H9 (cell line): ENCODE measurements around the gene IFT25. TPM values are rescaled to one million over a fixed set of nuclear protein-coding genes. Genes with fewer than 3 reads are reported as not detected.

Experiments
- DNase-seq: peaks from one replicate; pipeline ENCODE4 v3.0.0-alpha.2; 2017
- H2AFZ ChIP-seq: one replicate; pipeline ENCODE4 v1.6.1; 2013; ENCODE audit warnings: mild to moderate bottlenecking, low read length, control low read depth, moderate library complexity
- H2AK5ac ChIP-seq: 2 replicates; pipeline ENCODE4 v1.6.1; 2013; ENCODE audit warnings: low read length, control low read depth, mixed read lengths; ENCODE audit not compliant: insufficient read length
- H2BK120ac ChIP-seq: one replicate; pipeline ENCODE4 v1.6.1; 2013; ENCODE audit warnings: low read depth, mild to moderate bottlenecking, low read length, control low read depth, inconsistent platforms; ENCODE audit not compliant: poor library complexity, severe bottlenecking
- H2BK12ac ChIP-seq: 2 replicates; pipeline ENCODE4 v1.6.1; 2013; ENCODE audit warnings: low read length, control low read depth, mixed read lengths, low read depth; ENCODE audit not compliant: insufficient read length
- H2BK15ac ChIP-seq: 2 replicates; pipeline ENCODE4 v1.6.1; 2013; ENCODE audit warnings: low read depth, low read length, control low read depth
- H2BK20ac ChIP-seq: one replicate; pipeline ENCODE4 v1.6.1; 2013; ENCODE audit warnings: low read depth, mild to moderate bottlenecking, low read length, control low read depth, inconsistent platforms; ENCODE audit not compliant: poor library complexity, severe bottlenecking
- H2BK5ac ChIP-seq: 2 replicates; pipeline ENCODE4 v1.6.1; 2013; ENCODE audit warnings: low read length, control low read depth, mixed read lengths; ENCODE audit not compliant: insufficient read length
- H3K14ac ChIP-seq: 2 replicates; pipeline ENCODE4 v1.6.1; 2013; ENCODE audit warnings: low read length, control low read depth; ENCODE audit not compliant: insufficient read depth
- H3K18ac ChIP-seq: 2 replicates; pipeline ENCODE4 v1.6.1; 2013; ENCODE audit warnings: low read depth, mild to moderate bottlenecking, mixed read lengths, low read length, control low read depth; ENCODE audit not compliant: insufficient read length
- H3K23ac ChIP-seq: 2 replicates; pipeline ENCODE4 v1.6.1; 2013; ENCODE audit warnings: low read length, control low read depth, mixed read lengths, low read depth; ENCODE audit not compliant: insufficient read length
- H3K23me2 ChIP-seq: 2 replicates; pipeline ENCODE4 v1.6.1; 2013; ENCODE audit warnings: low read depth, mild to moderate bottlenecking, mixed read lengths, low read length, control low read depth; ENCODE audit not compliant: insufficient read length, poor library complexity, severe bottlenecking
- H3K27ac ChIP-seq: 2 replicates; pipeline ENCODE4 v1.5.1; 2013; ENCODE audit warnings: low read length, control low read depth, mixed read lengths, low read depth; ENCODE audit not compliant: insufficient read length
- H3K27me3 ChIP-seq: 2 replicates; pipeline ENCODE4 v1.6.1; 2013; ENCODE audit warnings: low read length, control low read depth, inconsistent platforms; ENCODE audit not compliant: insufficient read depth
- H3K4ac ChIP-seq: 2 replicates; pipeline ENCODE4 v1.6.1; 2013; ENCODE audit warnings: low read depth, mild to moderate bottlenecking, control low read depth, inconsistent platforms, low read length, moderate library complexity
- H3K4me1 ChIP-seq: 2 replicates; pipeline ENCODE4 v1.6.1; 2013; ENCODE audit warnings: low read length, control low read depth, inconsistent platforms; ENCODE audit not compliant: insufficient read depth
- H3K4me2 ChIP-seq: 2 replicates; pipeline ENCODE4 v1.6.1; 2013; ENCODE audit warnings: low read length, control low read depth, mixed read lengths; ENCODE audit not compliant: insufficient read length, insufficient read depth
- H3K56ac ChIP-seq: 2 replicates; pipeline ENCODE4 v1.6.1; 2013; ENCODE audit warnings: low read depth, mild to moderate bottlenecking, mixed read lengths, low read length, control low read depth; ENCODE audit not compliant: insufficient read length
- H3K79me1 ChIP-seq: 2 replicates; pipeline ENCODE4 v1.6.1; 2013; ENCODE audit warnings: low read depth, mild to moderate bottlenecking, moderate library complexity, low read length, control low read depth, inconsistent platforms; ENCODE audit not compliant: insufficient read depth, poor library complexity, severe bottlenecking
- H3K79me2 ChIP-seq: 2 replicates; pipeline ENCODE4 v1.6.1; 2013; ENCODE audit warnings: low read length, control low read depth, inconsistent platforms; ENCODE audit not compliant: insufficient read depth
- H3K9ac ChIP-seq: 2 replicates; pipeline ENCODE4 v1.6.1; 2013; ENCODE audit warnings: low read length, control low read depth, mixed read lengths; ENCODE audit not compliant: insufficient read length; ENCODE audit errors: extremely low read depth
- H3K9me3 ChIP-seq: one replicate; pipeline ENCODE4 v1.6.1; 2013; ENCODE audit warnings: low read depth, low read length, inconsistent platforms; ENCODE audit not compliant: control insufficient read depth
- H3T11ph ChIP-seq: one replicate; pipeline ENCODE4 v1.6.1; 2013; ENCODE audit warnings: mild to moderate bottlenecking, low read length, control low read depth, inconsistent platforms
- H4K20me1 ChIP-seq: one replicate; pipeline ENCODE4 v1.6.1; 2013; ENCODE audit not compliant: control insufficient read depth, insufficient read length, insufficient read depth
- H4K5ac ChIP-seq: 2 replicates; pipeline ENCODE4 v1.6.1; 2013; ENCODE audit warnings: low read depth, mild to moderate bottlenecking, mixed read lengths, low read length, control low read depth; ENCODE audit not compliant: insufficient read length
- H4K8ac ChIP-seq: replicated peaks from 2 replicates; pipeline ENCODE4 v1.6.1; 2013; ENCODE audit warnings: low read length, control low read depth, mixed read lengths, low read depth; ENCODE audit not compliant: insufficient read length
- H4K91ac ChIP-seq: 2 replicates; pipeline ENCODE4 v1.6.1; 2013; ENCODE audit warnings: low read depth, mild to moderate bottlenecking, moderate library complexity, mixed read lengths, low read length, control low read depth; ENCODE audit not compliant: insufficient read length
- H3K27ac Mint-ChIP-seq, 3 experiments: 2 replicates in 2 of 3; 3 replicates in 1 of 3; pipeline ENCODE4 v1.8.0; 2020 to 2021; ENCODE audit warnings: mixed read lengths in 3 of 3, mild to moderate bottlenecking in 1 of 3, moderate library complexity in 1 of 3
- H3K27me3 Mint-ChIP-seq: 2 replicates; pipeline ENCODE4 v1.8.0; 2021; ENCODE audit warnings: low read depth, mild to moderate bottlenecking, moderate library complexity, mixed read lengths
- H3K36me3 Mint-ChIP-seq, 3 experiments: 2 replicates in 2 of 3; 3 replicates in 1 of 3; pipeline ENCODE4 v1.8.0; 2020 to 2021; ENCODE audit warnings: low read depth in 3 of 3, mixed read lengths in 3 of 3; ENCODE audit not compliant: insufficient read depth in 1 of 3
- H3K4me1 Mint-ChIP-seq, 2 experiments: 2 replicates each; pipeline ENCODE4 v1.8.0; 2020; ENCODE audit warnings: mixed read lengths in 2 of 2
- H3K4me3 Mint-ChIP-seq, 2 experiments: 2 replicates in 1 of 2; 3 replicates in 1 of 2; pipeline ENCODE4 v1.8.0; 2020 to 2021; ENCODE audit warnings: mild to moderate bottlenecking in 2 of 2, mixed read lengths in 2 of 2, moderate library complexity in 1 of 2
- H3K9me3 Mint-ChIP-seq, 2 experiments: 2 replicates in 1 of 2; 3 replicates in 1 of 2; pipeline ENCODE4 v1.8.0; 2020; ENCODE audit warnings: mild to moderate bottlenecking in 2 of 2, mixed read lengths in 2 of 2, moderate library complexity in 1 of 2
- WGBS: extraction: QIAGEN DNeasy Blood & Tissue Kit; methylation state at CpG from one replicate; pipeline ENCODE4 v1.1.7; 2013; ENCODE audit warnings: missing lambda C conversion rate, low lambda C conversion rate, mixed read lengths; ENCODE audit not compliant: insufficient read length; ENCODE audit errors: extremely low coverage; 5-methylcytosine and 5-hydroxymethylcytosine counted together
- total RNA-seq: library from RNA; stranded (reverse); gene quantifications from 2 replicates; pipeline ENCODE4 v1.2.1, GENCODE V29; 2021
- TF ChIP-seq, protein P1 (sequence below): fragments of 200-600 bp; sonication (generic); conservative IDR thresholded peaks from 3 replicates; pipeline ENCODE4 v1.8.0; 2021; ENCODE audit warnings: antibody characterized with exemption, mild to moderate bottlenecking

IFT25 gene
- total RNA-seq, 1 experiment from 2014 or later = 36.8 TPM

DNA sequence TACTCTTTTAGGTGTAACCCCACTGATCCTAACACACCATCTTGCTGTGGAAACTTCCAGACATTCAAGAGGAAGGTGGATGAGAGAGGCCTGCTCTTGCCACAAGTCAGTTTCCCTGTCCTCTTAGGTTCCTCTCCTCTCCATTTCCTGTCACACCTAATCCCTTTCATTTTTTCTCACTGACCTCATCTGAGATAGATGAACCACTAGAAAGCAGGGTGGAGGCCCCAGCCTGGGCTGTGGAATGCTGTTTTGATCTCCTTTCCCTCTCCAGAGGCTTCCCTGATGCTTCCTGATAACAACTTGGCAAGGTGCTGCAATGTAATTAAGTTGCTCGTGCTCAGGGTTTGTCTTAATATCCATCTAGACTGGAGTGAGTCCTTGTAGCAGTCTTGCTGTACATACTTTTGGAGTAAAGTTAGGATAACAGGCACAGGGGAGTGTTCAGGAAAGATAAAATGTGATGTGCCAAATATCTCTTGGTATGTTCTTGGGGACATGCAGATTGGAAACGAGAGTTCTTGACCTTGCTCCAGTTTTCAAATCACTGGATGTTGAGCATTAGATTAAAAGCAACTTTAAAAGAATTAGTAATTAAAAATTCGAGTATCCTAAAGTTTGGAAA is 11.8 kb upstream of the IFT25 start:
- no peak overlapping the region for H2AK5ac ChIP-seq
- no peak overlapping the region for H3K56ac ChIP-seq
- Mint-ChIP-seq H3K27me3 (no peaks in the 10 kb centered on the region), H3K27ac (peak overlapping the region in 2 of 3 experiments; percentile 37 to 66; a peak in 5 of 7 replicates), H3K9me3 (no peaks in the 10 kb centered on the region), H3K36me3 (peaks cover 17 to 56% (median 52%) of the 10 kb centered on the region in 3 experiments; a peak in 6 of 7 replicates), H3K4me3 (no peak overlapping the region), H3K4me1 (peaks cover 16 to 20% of the 10 kb centered on the region in 2 experiments)
- H2BK120ac ChIP-seq = no peak overlapping the region
- H3T11ph ChIP-seq = no peak overlapping the region
- H4K91ac ChIP-seq = no peak overlapping the region
- H3K4ac ChIP-seq = no peak overlapping the region
- H3K79me1 ChIP-seq = no peaks in the 10 kb centered on the region
- H3K9ac ChIP-seq = peak overlapping the region; percentile 18
- TF ChIP-seq, protein P1, sequence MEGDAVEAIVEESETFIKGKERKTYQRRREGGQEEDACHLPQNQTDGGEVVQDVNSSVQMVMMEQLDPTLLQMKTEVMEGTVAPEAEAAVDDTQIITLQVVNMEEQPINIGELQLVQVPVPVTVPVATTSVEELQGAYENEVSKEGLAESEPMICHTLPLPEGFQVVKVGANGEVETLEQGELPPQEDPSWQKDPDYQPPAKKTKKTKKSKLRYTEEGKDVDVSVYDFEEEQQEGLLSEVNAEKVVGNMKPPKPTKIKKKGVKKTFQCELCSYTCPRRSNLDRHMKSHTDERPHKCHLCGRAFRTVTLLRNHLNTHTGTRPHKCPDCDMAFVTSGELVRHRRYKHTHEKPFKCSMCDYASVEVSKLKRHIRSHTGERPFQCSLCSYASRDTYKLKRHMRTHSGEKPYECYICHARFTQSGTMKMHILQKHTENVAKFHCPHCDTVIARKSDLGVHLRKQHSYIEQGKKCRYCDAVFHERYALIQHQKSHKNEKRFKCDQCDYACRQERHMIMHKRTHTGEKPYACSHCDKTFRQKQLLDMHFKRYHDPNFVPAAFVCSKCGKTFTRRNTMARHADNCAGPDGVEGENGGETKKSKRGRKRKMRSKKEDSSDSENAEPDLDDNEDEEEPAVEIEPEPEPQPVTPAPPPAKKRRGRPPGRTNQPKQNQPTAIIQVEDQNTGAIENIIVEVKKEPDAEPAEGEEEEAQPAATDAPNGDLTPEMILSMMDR = no peak
- H4K20me1 ChIP-seq = no peaks in the 10 kb centered on the region
- H2AFZ ChIP-seq = no peak overlapping the region
- H3K4me2 ChIP-seq = no peak overlapping the region
- no peaks in the 10 kb centered on the region for H3K23me2 ChIP-seq
- H4K5ac ChIP-seq = no peak overlapping the region
- no peak overlapping the region for H4K8ac ChIP-seq
- no peak overlapping the region for H2BK20ac ChIP-seq
- H2BK15ac ChIP-seq = no peak overlapping the region
- no peak overlapping the region for H2BK12ac ChIP-seq
- no peak overlapping the region for H2BK5ac ChIP-seq
- H3K4me1 ChIP-seq = no peaks in the 10 kb centered on the region; the same call in 1 of the 2 replicates
- no peaks in the 10 kb centered on the region for H3K79me2 ChIP-seq
- DNase-seq = no peak
- no peak overlapping the region for H3K18ac ChIP-seq
- no CpG with 5 or more reads among the region's 3 CpGs for WGBS
- no peaks in the 10 kb centered on the region for H3K27me3 ChIP-seq
- no peak overlapping the region for H3K14ac ChIP-seq
- no peak overlapping the region for H3K23ac ChIP-seq
- no peaks in the 10 kb centered on the region for H3K9me3 ChIP-seq
- no peak overlapping the region for H3K27ac ChIP-seq
